ENCODE measurements around the gene RPRM. TPM values are rescaled to one million over a fixed set of nuclear protein-coding genes. Genes with fewer than 3 reads are reported as not detected.
"Not testable (repeated sequence)": the region's sequence is repeated elsewhere in the genome, so short reads cannot be mapped to it uniquely, and the experiment has no call there.

Gene RPRM
- not detected in 2 replicates for total RNA-seq (2014; rRNA removed; shearing (Covaris generic))

DNA sequence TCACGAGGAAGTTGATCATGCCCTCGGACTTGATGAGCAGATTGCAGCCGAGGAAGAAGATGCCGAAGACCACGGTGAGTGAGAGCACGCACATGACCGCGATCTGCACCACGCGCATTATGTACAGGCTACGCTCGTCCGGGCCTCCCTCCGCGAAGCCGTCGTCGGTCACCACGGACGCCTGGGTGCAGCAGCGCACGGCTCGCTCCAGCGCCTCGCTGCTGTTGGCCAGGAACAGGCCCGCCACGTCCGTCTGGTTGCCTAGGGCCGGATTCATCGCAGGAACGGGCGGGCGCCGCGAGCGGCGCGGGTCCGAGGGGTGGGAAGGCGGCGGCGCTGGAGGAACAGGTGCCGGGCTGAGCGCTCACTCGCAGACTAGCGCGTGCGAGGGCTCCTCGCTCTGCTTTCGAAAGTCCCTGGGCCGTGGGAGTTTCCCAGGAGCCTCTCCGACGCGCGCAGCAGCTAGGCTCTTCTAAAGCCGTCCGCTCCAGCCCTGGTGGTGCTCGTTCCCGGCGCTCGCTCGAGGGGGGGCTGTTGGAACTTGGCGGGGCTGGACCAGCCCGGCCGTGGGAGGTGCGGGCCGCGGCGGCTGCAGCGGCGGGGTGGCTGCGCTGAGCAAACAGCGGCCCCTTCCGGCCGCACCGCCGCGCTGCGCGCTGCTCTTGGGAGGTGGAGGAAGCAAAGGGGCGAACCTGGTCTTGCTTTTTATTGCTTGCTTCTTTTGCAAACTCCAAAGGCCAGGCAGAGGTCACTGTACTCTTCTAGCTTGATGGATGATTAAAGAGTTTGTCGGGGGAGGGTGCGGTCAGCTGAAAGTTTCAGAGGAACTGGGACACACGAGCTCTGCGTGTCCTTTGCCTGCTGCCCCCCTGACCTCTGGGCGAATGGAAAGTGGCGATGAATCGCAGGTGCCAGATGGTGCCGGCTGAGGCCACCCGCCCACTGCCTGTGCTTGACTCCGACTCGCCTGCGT, at the start of gene RPRM:
Gene RPRM, minus strand, starts transcription at position 474 of the 973 bp plus-strand sequence. Its CDS starts 197 bp downstream, at position 277.
- peak; percentile 51 for DNase-seq (ENCODE audit: low read depth)

DNA sequence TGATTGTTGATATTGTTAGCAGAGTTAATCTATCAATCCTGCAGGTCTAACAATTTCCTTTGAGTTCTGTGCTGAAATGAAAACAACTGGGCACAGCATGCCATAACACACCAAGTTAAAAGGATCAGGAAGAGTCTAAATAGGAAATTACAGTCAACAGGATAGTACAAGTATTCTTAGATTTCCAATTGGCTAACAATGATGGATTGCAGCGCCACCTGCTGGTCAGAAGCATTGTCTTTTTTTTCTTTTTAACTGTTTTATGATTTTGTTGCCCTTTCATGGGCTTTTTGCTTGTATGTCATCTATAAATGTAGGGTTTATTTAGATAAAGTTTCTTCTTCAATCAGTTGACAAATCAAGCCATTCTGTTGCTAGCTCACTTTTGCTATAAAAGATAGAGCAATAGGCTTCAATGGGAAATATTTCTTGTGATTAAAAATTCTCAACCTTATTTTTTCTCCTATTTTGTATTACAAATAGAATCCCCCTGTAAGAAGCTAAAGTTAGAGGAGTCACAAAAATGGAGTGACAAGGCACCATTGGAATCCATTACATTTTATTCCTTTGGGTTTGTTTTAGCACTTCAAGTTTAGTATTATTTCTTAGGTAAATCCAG, 40.8 kb upstream of the RPRM start:
- DNase-seq (ENCODE audit: low read depth): peak; percentile 47

DNA sequence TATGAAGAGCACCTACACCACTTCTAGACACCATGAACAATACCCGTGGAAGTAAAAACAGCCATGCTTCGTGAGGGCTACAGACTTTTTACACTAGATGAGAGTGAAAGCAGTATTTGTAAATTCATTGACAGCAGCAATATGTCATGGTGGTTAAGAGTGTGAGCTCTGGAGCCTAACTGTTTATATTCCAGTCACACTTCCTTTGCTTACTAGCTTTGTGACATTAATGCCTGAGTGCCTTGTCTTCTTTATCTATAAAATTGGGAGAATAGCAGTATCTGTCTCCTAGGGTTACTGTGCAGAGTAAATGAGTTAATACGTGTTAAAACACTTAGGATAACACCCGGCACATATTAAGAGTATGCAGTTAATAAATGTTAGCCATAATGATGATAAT, 33.8 kb upstream of the RPRM start:
- DNase-seq (ENCODE audit: low read depth): no peak

- no peak for DNase-seq (ENCODE audit: low read depth)
Observed at GRCh38 chr2:153510996-153511395, 32.4 kb upstream of the RPRM start.

GRCh38 chr2:153509133-153509532, 30.6 kb upstream of the RPRM start:
- no peak for DNase-seq (ENCODE audit: low read depth)

DNA sequence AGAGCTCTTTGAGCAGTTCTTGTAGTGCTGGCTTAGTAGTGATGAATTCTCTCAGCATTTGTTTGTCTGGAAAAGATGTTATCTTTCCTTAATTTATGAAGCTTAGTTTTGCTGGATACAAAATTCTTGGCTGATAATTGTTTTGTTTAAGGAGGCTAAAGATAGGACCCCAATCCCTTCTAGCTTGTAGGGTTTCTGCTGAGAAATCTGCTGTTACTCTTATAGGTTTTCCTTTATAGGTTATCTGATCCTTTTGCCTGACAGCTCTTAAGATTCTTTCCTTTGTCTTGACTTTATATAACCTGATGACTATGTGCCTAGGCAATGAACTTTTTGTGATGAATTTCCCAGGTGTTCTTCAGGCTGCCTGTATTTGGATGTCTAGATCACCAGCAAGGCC, 27.9 kb upstream of the RPRM start:
- not testable (repeated sequence) for DNase-seq (ENCODE audit: low read depth)

DNA sequence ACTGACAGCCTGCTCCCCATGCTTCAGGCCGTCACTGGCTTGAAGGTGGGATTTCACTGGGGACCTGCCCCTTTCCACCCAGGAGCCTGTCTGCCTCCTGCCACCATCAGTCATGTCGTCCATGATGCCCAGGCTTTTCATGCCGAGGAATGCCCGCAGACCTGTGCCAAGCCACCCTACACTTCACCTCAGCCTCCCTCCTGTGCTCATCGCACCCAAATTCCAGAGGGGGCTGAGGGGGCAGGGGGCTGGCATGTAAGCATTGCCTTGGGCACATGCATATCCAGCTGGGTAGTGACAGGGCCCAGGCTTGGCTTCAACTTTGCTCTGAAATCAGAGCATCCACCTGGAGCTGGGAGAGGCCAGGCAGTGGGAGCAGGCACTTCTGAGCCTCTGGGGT, 20.9 kb upstream of the RPRM start:
- no peak for DNase-seq (ENCODE audit: low read depth)

GRCh38 chr2:153497938-153498629, 19.5 kb upstream of the RPRM start:
- DNase-seq (ENCODE audit: low read depth): no peak

- no peak for DNase-seq (ENCODE audit: low read depth)
Observed at GRCh38 chr2:153495725-153496124, 17.2 kb upstream of the RPRM start.

DNA sequence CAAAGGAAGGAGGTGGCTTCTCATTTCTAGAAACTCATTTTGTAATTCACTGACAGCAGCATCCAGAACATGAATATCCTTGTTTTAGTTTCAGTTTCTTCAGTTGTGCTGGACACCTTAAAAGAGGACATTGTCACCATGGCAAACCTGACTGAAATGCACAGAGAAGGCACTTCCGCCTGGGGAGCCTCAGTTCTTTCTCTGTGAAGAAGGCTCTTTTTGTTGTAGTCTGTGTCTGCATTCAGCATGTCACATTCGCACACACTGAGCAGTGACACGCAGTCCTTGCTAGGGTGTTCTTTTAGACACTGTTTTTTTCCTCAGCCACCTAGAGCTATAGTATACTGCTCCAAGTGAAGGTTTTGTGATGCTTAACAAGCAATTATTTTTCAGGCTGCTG, 9.5 kb upstream of the RPRM start:
- DNase-seq (ENCODE audit: low read depth): no peak

DNA sequence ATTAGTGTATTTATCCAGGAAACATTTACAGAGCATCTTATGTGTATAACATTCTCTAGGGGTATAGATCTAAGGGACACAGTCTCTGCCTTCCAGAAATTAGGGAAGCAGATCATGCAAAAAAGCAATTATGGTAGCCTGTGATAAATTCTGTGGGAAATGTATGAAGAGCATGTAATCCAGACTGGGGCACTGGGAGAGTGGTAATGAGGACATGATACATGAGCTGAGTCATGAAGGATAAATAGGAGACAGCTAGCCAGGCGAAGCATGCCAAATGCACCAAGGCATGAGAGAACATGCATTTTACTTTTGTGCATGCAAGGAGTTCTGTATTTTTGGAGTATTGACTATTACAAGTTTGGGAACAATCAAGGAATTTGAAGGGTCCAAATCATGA, 8.9 kb upstream of the RPRM start:
- no peak for DNase-seq (ENCODE audit: low read depth)

- no peak for DNase-seq (ENCODE audit: low read depth)
Observed at GRCh38 chr2:153479573-153479972, 1.0 kb upstream of the RPRM start.

- no peak for DNase-seq (ENCODE audit: low read depth)
Observed at GRCh38 chr2:153477636-153478288, 800 bp downstream of the RPRM start.

DNA sequence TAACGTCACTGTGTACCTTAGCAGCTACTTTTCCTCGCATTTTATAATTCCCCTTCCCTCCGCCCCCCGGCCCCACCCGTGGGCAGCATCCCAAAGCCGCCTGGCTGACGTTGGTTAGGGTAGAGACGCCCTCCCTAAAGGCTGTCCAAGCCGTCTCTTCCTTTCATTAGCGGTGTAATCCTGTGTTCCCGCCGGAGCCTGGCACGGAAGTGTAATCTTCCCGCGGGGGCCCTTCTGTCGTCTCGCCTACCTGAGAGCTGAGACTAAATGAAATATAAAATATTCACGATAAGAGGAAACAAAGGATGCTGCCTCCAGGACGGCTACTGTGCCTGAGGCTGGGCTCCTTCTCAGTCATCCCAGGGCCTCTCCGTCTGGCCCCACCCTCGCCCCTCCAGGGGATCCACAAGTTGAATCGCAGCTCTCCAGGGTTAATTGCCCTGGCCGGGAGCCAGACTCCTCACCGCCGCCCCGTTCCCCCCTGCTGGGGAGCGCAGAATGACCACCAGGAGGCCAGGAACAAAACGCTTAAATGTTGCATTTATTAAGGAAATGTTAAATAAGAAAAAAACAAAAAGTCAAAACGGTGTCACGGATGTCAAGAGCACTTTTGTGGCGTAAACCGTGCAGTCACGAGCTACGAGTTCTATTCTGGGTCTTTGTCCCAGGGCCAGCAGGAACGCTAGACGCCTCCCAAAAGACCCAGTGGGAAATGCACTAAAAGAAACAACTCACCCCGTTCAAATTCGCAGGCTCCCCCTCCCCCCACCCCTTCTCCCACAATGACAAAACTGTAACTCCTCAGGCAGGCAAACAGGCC, 1.5 kb downstream of the RPRM start:
- DNase-seq (ENCODE audit: low read depth): no peak

DNA sequence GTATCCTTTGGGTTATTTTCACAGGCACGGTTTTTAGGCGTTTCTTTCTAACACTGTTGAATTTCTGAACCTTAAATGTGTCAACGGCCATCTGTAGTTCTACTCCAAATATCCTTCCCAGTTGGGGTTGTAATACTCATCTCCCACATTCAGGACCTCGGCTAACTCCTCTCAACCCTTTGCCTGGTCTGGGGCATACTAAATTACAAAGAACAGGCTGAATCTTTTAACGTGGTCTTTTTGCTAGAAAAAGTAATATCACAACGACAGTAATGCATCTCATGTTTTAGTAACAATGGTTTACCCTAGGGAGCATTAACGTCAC, 2.1 kb downstream of the RPRM start:
- no peak for DNase-seq (ENCODE audit: low read depth)

- DNase-seq (ENCODE audit: low read depth): no peak
Observed at GRCh38 chr2:153474876-153475435, 3.6 kb downstream of the RPRM start.

DNA sequence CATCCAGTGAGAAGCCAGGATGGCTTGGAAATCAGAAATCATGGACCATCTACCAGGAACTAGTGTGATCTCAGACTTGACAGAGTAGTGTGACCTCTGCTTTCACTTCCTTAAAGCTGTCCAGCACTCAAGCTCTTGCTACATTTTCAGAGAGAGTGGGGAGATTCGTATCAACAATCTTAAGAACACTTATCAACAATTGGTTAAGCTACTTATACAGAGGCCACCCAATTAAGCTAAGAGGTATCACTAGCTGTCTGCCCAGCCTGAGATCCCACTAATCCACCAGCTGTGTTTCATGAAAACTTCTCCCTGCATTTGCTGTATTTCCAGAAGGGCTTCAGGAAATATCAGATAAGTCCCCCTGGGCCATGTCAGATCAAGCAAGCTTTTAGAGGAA, 4.2 kb downstream of the RPRM start:
- DNase-seq (ENCODE audit: low read depth): no peak

GRCh38 chr2:153470867-153471266, 7.7 kb downstream of the RPRM start:
- no peak for DNase-seq (ENCODE audit: low read depth)

GRCh38 chr2:153464395-153464794, 14.2 kb downstream of the RPRM start:
- DNase-seq (ENCODE audit: low read depth): no peak

GRCh38 chr2:153462338-153462859, 16.2 kb downstream of the RPRM start:
- DNase-seq (ENCODE audit: low read depth): no peak

DNA sequence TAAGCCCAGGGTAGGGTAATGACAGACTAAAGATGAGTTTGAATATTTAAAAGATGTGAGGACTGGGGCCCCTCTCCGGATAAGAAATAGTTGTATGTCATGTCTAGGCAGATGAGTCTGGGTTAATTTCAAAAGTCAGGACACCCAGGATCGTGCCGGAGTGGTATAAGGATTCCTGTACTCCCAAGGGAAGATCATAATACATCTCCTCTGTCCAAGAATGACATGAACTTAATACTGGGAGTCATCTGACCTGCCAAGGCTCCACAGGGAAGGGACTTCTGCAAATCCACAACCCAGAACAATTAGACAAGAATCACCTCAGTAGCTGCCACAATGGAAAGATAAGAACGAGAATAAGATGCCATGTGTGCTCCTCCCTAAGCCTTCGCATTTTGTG, 17.1 kb downstream of the RPRM start:
- no peak for DNase-seq (ENCODE audit: low read depth)

Measured in RPMI7951 (cell line).